HG02970 (cell line): Measurements from ENCODE around the gene GABRP.

ENCODE experiments used
- ATAC-seq: cut with Tn5 transposase; IDR thresholded peaks from one replicate; pipeline ENCODE4 v1.9.1; 2021; ENCODE audit warnings: mild to moderate bottlenecking, moderate library complexity, moderate number of reproducible peaks; ENCODE audit not compliant: unreplicated experiment, low FRiP score

The GABRP gene

GRCh38 chr5:170854566-170854965, 71.0 kb downstream of the GABRP start:
- no peak for ATAC-seq

GRCh38 chr5:170857066-170857465, 73.5 kb downstream of the GABRP start:
- ATAC-seq: no peak

- no peak for ATAC-seq
Measured at GRCh38 chr5:170860415-170860814, 76.9 kb downstream of the GABRP start.

GRCh38 chr5:170860818-170861666, 77.5 kb downstream of the GABRP start:
- no peak for ATAC-seq

- no peak for ATAC-seq
Measured at GRCh38 chr5:170861667-170861916, 78.1 kb downstream of the GABRP start.

- no peak for ATAC-seq
Measured at GRCh38 chr5:170861917-170862766, 78.6 kb downstream of the GABRP start, which contains the start of gene RANBP17. Gene RANBP17 (plus strand): TSS chr5:170862018.

- no peak for ATAC-seq
Measured at GRCh38 chr5:170863646-170864045, 80.1 kb downstream of the GABRP start.
